Stimulated activated CD4-positive, alpha-beta T cell treated with anti-CD3 and anti-CD28 coated beads, Interleukin-4, amount 100 ng/mL, for 24 hours (primary cell): ENCODE results near the gene HELZ.
"Not testable (repeated sequence)": the region's sequence is repeated elsewhere in the genome, so short reads cannot be mapped to it uniquely, and the experiment has no call there.

Experiments used
- DNase-seq: peaks from one replicate; pipeline ENCODE4 v3.0.0-alpha.2; 2020

Gene HELZ

GRCh38 chr17:67110619-67111018, 134.4 kb downstream of the HELZ start:
- DNase-seq = no peak

- no peak for DNase-seq
Measured at GRCh38 chr17:67109111-67109510, 135.9 kb downstream of the HELZ start.

GRCh38 chr17:67107811-67108775, 136.9 kb downstream of the HELZ start:
- DNase-seq = no peak

GRCh38 chr17:67107171-67107570, 137.8 kb downstream of the HELZ start:
- DNase-seq = no peak

GRCh38 chr17:67105213-67105612, 139.8 kb downstream of the HELZ start:
- DNase-seq = no peak

GRCh38 chr17:67104641-67105040, 140.4 kb downstream of the HELZ start:
- DNase-seq = not testable (repeated sequence)

- DNase-seq = no peak
Measured at GRCh38 chr17:67098006-67098405, 147.0 kb downstream of the HELZ start.

- DNase-seq = no peak
Measured at GRCh38 chr17:67096609-67097008, 148.4 kb downstream of the HELZ start.

- no peak for DNase-seq
Measured at GRCh38 chr17:67095803-67096202, 149.2 kb downstream of the HELZ start.

- DNase-seq = not testable (repeated sequence)
Measured at GRCh38 chr17:67095291-67095690, 149.7 kb downstream of the HELZ start.

- DNase-seq = no peak
Measured at GRCh38 chr17:67093348-67093747, 151.6 kb downstream of the HELZ start.

- DNase-seq = not testable (repeated sequence)
Measured at GRCh38 chr17:67092710-67093109, 152.3 kb downstream of the HELZ start.

- no peak for DNase-seq
Measured at GRCh38 chr17:67092291-67092690, 152.7 kb downstream of the HELZ start.

GRCh38 chr17:67090341-67090740, 154.7 kb downstream of the HELZ start:
- DNase-seq = no peak

- DNase-seq = no peak
Measured at GRCh38 chr17:67088639-67089038, 156.4 kb downstream of the HELZ start.

GRCh38 chr17:67085406-67085805, 159.6 kb downstream of the HELZ start:
- no peak for DNase-seq

- DNase-seq = no peak
Measured at GRCh38 chr17:67082107-67082506, 162.9 kb downstream of the HELZ start.

- no peak for DNase-seq
Measured at GRCh38 chr17:67080804-67081203, 164.2 kb downstream of the HELZ start.

GRCh38 chr17:67079491-67079890, 165.5 kb downstream of the HELZ start:
- DNase-seq = no peak

- no peak for DNase-seq
Measured at GRCh38 chr17:67078292-67078691, 166.7 kb downstream of the HELZ start.

- DNase-seq = no peak
Measured at GRCh38 chr17:67076290-67076689, 168.7 kb downstream of the HELZ start.

- DNase-seq = no peak
Measured at GRCh38 chr17:67074781-67075180, 170.2 kb downstream of the HELZ start.

GRCh38 chr17:67072885-67073284, 172.1 kb downstream of the HELZ start:
- no peak for DNase-seq

GRCh38 chr17:67071595-67071994, 173.4 kb downstream of the HELZ start:
- no peak for DNase-seq
